GM12874 (cell line): ENCODE results near the gene CILP2.

Experiments
- CTCF ChIP-seq: IDR thresholded peaks from 2 replicates; pipeline ENCODE4 v1.5.1; 2011; ENCODE audit warnings: low read depth, mild to moderate bottlenecking, control low read depth, low read length, moderate library complexity; ENCODE audit not compliant: insufficient read depth

The CILP2 gene

GRCh38 chr19:19528721-19529490, 9.2 kb upstream of the CILP2 start, which contains the start of gene YJEFN3:
Gene YJEFN3 (plus strand): TSS chr19:19528911. CDS start chr19:19528933, 22 bp downstream.
- no peak for TF ChIP-seq CTCF

- TF ChIP-seq CTCF, result no peak
Observed at GRCh38 chr19:19529783-19530422, 8.2 kb upstream of the CILP2 start.

- TF ChIP-seq CTCF, result no peak
Observed at GRCh38 chr19:19530423-19530804, 7.7 kb upstream of the CILP2 start.

GRCh38 chr19:19530889-19531288, 7.2 kb upstream of the CILP2 start:
- no peak for TF ChIP-seq CTCF

GRCh38 chr19:19531951-19532805, 5.9 kb upstream of the CILP2 start:
- peak; percentile 99 for TF ChIP-seq CTCF

GRCh38 chr19:19532806-19533701, 5.0 kb upstream of the CILP2 start:
- no peak for TF ChIP-seq CTCF

GRCh38 chr19:19533841-19534240, 4.2 kb upstream of the CILP2 start:
- TF ChIP-seq CTCF, result no peak
